ENCODE data around the gene CD180.

CD180 gene

DNA sequence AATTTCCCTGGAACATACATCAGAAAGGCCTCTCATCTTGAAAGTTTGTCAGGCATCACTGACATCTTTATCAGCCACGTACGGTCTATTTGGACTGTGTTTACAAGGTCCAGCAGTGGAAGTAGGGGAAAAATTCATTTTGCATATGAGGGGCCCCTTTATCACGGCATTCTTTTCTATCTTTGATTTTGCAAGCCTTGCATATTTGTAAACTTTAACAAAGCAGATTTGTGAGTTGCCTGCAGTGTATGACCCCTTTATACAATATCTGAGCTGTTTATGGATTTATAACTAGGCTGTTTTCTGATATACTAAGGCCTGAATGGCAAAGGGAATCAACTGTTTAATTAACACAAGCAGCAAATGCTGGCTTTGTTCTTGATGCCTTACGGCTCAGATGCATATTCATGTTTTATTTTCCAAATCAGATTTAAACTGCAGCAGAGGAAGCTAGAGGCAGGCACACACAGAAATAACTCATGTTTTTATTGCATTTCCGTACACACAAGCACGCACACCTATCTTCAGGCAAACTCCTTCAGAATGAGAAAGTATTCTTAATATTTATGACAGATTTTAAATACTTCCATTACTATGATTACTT, 61.1 kb downstream of the CD180 start:
- TF ChIP-seq SPI1 (IDR thresholded peaks at IDR 0.05; ENCODE audit: borderline replicate concordance, low read depth) = no peak
- no peak for TF ChIP-seq GABPA (IDR thresholded peaks at IDR 0.05; ENCODE audit: low read depth)
- TF ChIP-seq POLR2AphosphoS5 (IDR thresholded peaks at IDR 0.05; ENCODE audit: low read depth) = no peak
- TF ChIP-seq, protein P1, sequence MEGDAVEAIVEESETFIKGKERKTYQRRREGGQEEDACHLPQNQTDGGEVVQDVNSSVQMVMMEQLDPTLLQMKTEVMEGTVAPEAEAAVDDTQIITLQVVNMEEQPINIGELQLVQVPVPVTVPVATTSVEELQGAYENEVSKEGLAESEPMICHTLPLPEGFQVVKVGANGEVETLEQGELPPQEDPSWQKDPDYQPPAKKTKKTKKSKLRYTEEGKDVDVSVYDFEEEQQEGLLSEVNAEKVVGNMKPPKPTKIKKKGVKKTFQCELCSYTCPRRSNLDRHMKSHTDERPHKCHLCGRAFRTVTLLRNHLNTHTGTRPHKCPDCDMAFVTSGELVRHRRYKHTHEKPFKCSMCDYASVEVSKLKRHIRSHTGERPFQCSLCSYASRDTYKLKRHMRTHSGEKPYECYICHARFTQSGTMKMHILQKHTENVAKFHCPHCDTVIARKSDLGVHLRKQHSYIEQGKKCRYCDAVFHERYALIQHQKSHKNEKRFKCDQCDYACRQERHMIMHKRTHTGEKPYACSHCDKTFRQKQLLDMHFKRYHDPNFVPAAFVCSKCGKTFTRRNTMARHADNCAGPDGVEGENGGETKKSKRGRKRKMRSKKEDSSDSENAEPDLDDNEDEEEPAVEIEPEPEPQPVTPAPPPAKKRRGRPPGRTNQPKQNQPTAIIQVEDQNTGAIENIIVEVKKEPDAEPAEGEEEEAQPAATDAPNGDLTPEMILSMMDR (IDR thresholded peaks at IDR 0.05; ENCODE audit: insufficient read depth, low read length) = no peak
- TF ChIP-seq, protein P2, sequence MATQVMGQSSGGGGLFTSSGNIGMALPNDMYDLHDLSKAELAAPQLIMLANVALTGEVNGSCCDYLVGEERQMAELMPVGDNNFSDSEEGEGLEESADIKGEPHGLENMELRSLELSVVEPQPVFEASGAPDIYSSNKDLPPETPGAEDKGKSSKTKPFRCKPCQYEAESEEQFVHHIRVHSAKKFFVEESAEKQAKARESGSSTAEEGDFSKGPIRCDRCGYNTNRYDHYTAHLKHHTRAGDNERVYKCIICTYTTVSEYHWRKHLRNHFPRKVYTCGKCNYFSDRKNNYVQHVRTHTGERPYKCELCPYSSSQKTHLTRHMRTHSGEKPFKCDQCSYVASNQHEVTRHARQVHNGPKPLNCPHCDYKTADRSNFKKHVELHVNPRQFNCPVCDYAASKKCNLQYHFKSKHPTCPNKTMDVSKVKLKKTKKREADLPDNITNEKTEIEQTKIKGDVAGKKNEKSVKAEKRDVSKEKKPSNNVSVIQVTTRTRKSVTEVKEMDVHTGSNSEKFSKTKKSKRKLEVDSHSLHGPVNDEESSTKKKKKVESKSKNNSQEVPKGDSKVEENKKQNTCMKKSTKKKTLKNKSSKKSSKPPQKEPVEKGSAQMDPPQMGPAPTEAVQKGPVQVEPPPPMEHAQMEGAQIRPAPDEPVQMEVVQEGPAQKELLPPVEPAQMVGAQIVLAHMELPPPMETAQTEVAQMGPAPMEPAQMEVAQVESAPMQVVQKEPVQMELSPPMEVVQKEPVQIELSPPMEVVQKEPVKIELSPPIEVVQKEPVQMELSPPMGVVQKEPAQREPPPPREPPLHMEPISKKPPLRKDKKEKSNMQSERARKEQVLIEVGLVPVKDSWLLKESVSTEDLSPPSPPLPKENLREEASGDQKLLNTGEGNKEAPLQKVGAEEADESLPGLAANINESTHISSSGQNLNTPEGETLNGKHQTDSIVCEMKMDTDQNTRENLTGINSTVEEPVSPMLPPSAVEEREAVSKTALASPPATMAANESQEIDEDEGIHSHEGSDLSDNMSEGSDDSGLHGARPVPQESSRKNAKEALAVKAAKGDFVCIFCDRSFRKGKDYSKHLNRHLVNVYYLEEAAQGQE (IDR thresholded peaks at IDR 0.05; ENCODE audit: insufficient replicate concordance, low read depth) = no peak
- Histone ChIP-seq H3K27ac (replicated peaks) (no peak overlapping the region), H3K4me3 (replicated peaks; ENCODE audit: insufficient read depth, low read length) (no peak overlapping the region), H3K27me3 (ENCODE audit: insufficient read depth, poor library complexity, severe bottlenecking) (no peaks in the 10 kb centered on the region)
- no peak for DNase-seq (ENCODE audit: low read depth in 1 of 2, low spot score in 1 of 2)

DNA sequence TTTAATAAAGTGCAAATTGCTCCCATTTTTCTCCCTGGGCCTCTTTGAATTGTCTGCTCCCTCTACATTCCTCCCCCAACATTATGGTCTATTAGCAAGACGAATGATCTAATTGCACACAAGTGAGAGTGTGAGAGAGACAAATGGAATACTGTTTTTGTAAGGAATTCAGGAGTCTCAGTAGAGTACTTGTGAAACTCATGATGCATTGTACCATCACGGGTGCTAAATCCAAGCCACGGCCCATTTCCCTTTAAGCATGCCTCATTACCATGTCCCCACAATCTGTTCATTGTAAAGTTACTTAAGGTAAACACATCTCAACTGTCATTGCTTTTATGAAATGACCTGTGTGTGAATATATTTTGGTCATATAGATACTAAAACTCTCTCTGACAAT, 62.8 kb downstream of the CD180 start:
- Histone ChIP-seq H3K27me3 (ENCODE audit: insufficient read depth, poor library complexity, severe bottlenecking) (no peaks in the 10 kb centered on the region), H3K27ac (replicated peaks) (no peak overlapping the region), H3K4me3 (replicated peaks; ENCODE audit: insufficient read depth, low read length) (no peak overlapping the region)
- TF ChIP-seq, protein P1 (IDR thresholded peaks at IDR 0.05; ENCODE audit: insufficient read depth, low read length) = no peak
- no peak for TF ChIP-seq GABPA (IDR thresholded peaks at IDR 0.05; ENCODE audit: low read depth)
- TF ChIP-seq POLR2AphosphoS5 (IDR thresholded peaks at IDR 0.05; ENCODE audit: low read depth) = no peak
- TF ChIP-seq, protein P2 (IDR thresholded peaks at IDR 0.05; ENCODE audit: insufficient replicate concordance, low read depth) = no peak
- TF ChIP-seq SPI1 (IDR thresholded peaks at IDR 0.05; ENCODE audit: borderline replicate concordance, low read depth) = no peak
- no peak for DNase-seq (ENCODE audit: low read depth in 1 of 2, low spot score in 1 of 2)

DNA sequence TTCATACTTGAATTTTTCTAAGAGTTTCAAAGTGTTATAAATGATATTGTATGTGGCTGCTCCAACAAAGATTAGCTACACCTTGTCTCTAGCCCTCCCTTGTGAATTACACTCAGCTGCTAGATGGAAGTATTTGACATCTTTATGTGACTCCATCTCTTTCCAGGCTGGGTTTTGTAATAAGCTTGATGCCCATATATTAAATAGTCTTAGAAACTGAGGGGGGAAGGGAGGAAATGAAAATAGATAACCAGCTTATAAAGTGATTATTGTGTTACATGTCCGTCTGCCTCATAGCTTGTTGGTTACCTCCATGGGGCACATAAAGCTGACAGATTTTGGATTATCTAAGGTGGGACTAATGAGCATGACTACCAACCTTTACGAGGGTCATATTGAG, 63.4 kb downstream of the CD180 start:
- no peak for DNase-seq (ENCODE audit: low read depth in 1 of 2, low spot score in 1 of 2)
- no peak for TF ChIP-seq POLR2AphosphoS5 (IDR thresholded peaks at IDR 0.05; ENCODE audit: low read depth)
- TF ChIP-seq, protein P2 (IDR thresholded peaks at IDR 0.05; ENCODE audit: insufficient replicate concordance, low read depth) = no peak
- TF ChIP-seq, protein P1 (IDR thresholded peaks at IDR 0.05; ENCODE audit: insufficient read depth, low read length) = no peak
- Histone ChIP-seq H3K4me3 (replicated peaks; ENCODE audit: insufficient read depth, low read length) (no peak overlapping the region), H3K27ac (replicated peaks) (no peak overlapping the region), H3K27me3 (ENCODE audit: insufficient read depth, poor library complexity, severe bottlenecking) (no peaks in the 10 kb centered on the region)

Data from HL-60 (cell line).